Muscle of leg (tissue), 11 donors: ENCODE data around the gene RPL31. TPM values are rescaled to one million over a fixed set of nuclear protein-coding genes. Genes with fewer than 3 reads are reported as not detected.
A peak's percentile ranks its signal among the peaks of the same experiment; 100 is the strongest.

Experiments
- DNase-seq: peaks from one replicate; pipeline ENCODE4 v3.0.0; 2013
- H3K27ac ChIP-seq: one replicate; pipeline ENCODE4 v1.5.1; 2013; ENCODE audit warnings: mild to moderate bottlenecking, low read length, control low read depth
- H3K27me3 ChIP-seq: one replicate; pipeline ENCODE4 v1.6.1; 2013; ENCODE audit warnings: low read length; ENCODE audit not compliant: control insufficient read depth, insufficient read depth
- H3K36me3 ChIP-seq: one replicate; pipeline ENCODE4 v1.6.1; 2013; ENCODE audit warnings: low read length; ENCODE audit not compliant: control insufficient read depth, insufficient read depth
- H3K4me1 ChIP-seq: one replicate; pipeline ENCODE4 v1.6.1; 2013; ENCODE audit warnings: low read length; ENCODE audit not compliant: control insufficient read depth, insufficient read depth
- H3K4me3 ChIP-seq: one replicate; pipeline ENCODE4 v1.5.1; 2013; ENCODE audit warnings: low read length, control low read depth
- H3K9me3 ChIP-seq: replicated peaks from 2 replicates; pipeline ENCODE4 v1.6.1; 2013; ENCODE audit warnings: low read depth, low read length; ENCODE audit not compliant: control insufficient read depth
- WGBS: methylation state at CpG from one replicate; pipeline ENCODE4 v1.1.5; 2013; ENCODE audit warnings: missing lambda C conversion rate; ENCODE audit not compliant: insufficient coverage; 5-methylcytosine and 5-hydroxymethylcytosine counted together
- polyA plus RNA-seq, 8 donors: library from polyadenylated mRNA; unstranded; fragments of 120-200 nt; gene quantifications; one replicate each; pipeline versions ENCODE4 v1.2.1 to v1.2.3, GENCODE V29; 2013; ENCODE audit warnings: inconsistent platforms in 1 of 8, low replicate concordance in 1 of 8; ENCODE audit not compliant: insufficient read length in 8 of 8, insufficient read depth in 1 of 8
- total RNA-seq: library from RNA; stranded (reverse); fragments of 120-200 nt; gene quantifications from one replicate; pipeline ENCODE4 v1.2.4, GENCODE V29; 2013

RPL31 gene
- total and polyA plus RNA-seq, 9 donors, result 3,265 to 5,883 (median 3,883) TPM

DNA sequence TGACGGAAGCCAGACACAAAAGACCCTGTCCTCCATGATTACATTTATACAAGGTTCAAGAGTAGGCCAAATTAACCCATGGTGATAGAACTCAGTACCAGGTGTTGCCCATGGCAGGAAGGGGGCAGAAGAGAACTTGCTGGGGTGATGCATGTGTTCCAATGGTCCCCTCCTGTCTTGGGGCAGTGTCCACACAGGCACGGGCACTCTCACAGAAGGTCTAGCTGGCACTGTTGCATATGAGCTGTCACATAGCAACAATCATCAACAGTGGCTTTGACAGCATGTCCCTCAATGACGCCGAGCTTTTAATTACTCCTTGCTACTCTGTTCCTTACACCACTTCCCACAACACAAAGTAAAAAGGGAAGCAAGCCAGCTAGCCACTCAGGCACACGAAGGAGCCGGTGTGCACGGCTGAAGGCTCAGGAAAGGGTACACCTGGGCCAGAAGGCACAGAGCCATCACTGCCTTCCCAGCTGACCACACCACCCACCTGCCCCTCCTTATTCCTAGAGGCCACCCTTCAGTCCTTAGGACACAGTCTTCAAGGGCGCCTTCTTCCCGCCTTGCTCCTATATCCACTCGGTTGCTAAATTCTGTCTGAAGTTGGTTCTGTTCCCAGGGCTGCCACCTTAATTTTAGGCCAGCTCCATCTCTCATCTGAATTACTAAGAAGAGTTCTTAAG lies 28.9 kb downstream of the RPL31 start:
- Histone ChIP-seq H3K36me3 (peaks cover 52% of the 10 kb centered on the region), H3K4me3 (no peak overlapping the region), H3K27me3 (no peaks in the 10 kb centered on the region), H3K4me1 (no peaks in the 10 kb centered on the region), H3K27ac (no peak overlapping the region), H3K9me3 (no peaks in the 10 kb centered on the region)
- DNase-seq, result no peak
- WGBS, result 78% methylated on average over 8 of the region's 10 CpGs

DNA sequence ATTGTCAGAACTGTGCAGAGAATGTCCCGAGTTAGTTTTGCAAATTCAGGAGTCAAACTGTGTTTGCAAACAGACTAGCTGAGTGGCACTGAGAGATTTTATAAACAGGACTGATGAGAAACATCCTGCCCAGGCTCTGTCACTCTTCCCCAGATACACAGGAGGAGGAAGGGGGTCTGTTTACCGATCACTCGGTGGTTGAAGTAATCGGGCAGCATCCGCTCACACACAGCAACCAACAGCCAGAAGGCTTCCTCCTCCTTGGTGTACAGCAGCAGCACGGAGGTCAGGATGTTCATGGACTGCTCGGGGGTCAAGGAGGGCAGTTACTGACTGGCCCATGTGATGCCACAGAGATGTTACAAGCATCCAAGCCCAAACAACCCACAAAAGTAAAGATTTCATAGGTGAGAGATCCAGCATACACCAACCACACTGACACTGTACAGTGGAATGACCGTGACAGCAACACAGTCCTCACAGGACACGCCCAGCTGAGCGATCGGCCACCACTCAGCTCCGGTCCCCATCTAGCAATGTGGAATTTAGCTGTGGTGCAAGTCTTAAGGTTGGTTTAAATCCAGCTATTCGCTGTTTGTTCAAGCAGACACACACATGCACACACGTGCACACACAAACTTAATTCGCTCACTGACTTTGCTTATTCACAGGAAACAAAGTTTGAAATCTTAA lies 30.1 kb downstream of the RPL31 start:
- Histone ChIP-seq H3K27me3 (no peaks in the 10 kb centered on the region), H3K4me1 (no peaks in the 10 kb centered on the region), H3K27ac (no peak overlapping the region), H3K36me3 (peaks cover 51% of the 10 kb centered on the region), H3K4me3 (no peak overlapping the region), H3K9me3 (no peaks in the 10 kb centered on the region)
- 81% methylated on average over 7 of the region's 15 CpGs for WGBS
- no peak for DNase-seq

DNA sequence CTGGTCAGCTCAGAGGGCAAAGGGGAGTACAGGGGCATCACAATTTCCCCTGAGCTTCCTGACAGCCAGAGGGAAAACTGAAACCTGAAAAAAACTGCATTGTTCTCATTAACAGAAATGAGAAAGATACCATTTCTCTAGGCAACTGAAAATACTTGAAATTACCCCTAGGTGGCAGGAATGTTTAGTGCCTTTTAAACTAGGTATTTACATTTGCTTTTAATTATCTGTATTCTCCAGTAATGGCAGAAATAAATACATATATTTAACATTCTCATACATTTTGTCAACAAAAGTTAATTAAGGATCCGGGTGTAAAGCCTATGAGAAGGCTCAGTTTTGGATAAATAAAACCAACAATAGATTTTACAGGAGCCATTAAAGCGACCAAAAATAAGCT lies 34.5 kb downstream of the RPL31 start:
- Histone ChIP-seq H3K9me3 (no peaks in the 10 kb centered on the region), H3K36me3 (peaks cover 64% of the 10 kb centered on the region), H3K4me3 (no peak overlapping the region), H3K27ac (no peak overlapping the region), H3K4me1 (no peaks in the 10 kb centered on the region), H3K27me3 (no peaks in the 10 kb centered on the region)
- DNase-seq, result peak; percentile 49
- WGBS, result 100% methylated on average over 1 of the region's 2 CpGs

DNA sequence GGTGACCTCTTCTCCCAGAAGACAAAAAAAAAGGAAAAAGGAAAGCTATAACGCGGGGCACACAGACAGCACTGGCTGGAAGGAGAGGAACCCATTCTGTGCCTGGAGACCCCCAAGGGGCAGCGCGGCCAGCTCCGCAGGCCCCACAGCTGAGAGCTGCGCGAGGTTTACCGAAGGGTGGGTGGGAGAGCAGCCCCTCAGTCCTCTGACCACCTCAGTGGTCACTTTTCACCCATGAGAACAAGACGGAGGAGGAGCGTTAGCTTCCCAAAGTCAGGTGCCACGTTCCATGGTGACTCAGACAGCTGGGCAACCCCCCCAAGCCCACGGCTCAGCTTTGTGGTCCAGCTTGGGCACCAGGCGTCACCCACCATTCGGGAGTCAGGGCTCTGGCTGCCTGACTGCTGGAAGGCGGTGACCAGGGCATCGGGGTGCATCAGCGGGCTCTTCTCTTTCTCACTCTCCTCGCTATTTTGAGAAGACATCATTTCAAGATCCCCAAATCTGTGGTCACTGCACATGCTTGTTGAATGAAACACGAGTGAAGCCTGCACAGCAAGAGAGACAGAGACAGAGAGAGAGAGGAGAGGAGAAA lies 35.2 kb downstream of the RPL31 start:
- 80% methylated on average over 10 of the region's 19 CpGs for WGBS
- Histone ChIP-seq H3K4me1 (no peaks in the 10 kb centered on the region), H3K36me3 (peaks cover 60% of the 10 kb centered on the region), H3K27ac (no peak overlapping the region), H3K9me3 (no peaks in the 10 kb centered on the region), H3K4me3 (no peak overlapping the region), H3K27me3 (no peaks in the 10 kb centered on the region)
- no peak for DNase-seq

DNA sequence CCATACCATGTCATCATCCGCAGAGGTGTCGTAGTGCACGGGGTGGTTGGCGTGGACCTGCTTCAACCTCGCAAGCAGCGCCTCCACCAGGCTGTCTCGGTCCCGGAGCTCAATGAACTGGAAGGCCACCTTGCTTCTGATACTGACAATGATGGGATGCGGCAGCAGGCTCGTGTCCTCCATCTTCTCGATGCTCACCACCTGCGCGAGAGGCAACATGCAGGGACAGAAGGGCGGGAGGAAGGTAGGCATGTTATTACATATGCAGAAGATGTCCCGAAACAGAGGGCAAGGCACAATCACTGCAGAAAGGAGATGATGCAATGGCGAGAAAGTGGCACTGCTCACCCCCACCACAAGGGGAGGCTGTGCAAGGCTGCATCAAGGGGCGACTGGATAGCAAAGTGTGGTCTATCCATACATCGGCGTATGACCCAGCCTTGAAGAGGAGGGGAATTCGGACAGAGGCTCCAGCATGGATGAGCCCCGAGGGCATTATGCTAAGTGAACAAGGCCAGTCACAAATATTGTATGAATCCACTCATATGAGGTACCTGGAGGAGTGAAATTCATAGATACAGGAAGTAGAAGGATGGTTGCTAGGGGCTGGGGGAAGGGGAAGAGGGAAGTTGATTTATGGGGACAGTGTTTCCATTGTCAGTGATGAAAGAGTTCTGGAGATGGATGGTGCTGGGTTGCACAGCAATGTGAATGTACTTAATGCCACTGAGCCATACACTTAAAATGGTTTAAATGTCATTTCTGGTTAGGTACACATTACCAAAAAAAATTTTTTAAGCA lies 36.6 kb downstream of the RPL31 start:
- Histone ChIP-seq H3K9me3 (no peaks in the 10 kb centered on the region), H3K36me3 (peaks cover 50% of the 10 kb centered on the region), H3K4me1 (no peaks in the 10 kb centered on the region), H3K27me3 (no peaks in the 10 kb centered on the region), H3K27ac (no peak overlapping the region), H3K4me3 (no peak overlapping the region)
- no peak for DNase-seq
- WGBS, result 90% methylated on average over 18 of the region's 21 CpGs

DNA sequence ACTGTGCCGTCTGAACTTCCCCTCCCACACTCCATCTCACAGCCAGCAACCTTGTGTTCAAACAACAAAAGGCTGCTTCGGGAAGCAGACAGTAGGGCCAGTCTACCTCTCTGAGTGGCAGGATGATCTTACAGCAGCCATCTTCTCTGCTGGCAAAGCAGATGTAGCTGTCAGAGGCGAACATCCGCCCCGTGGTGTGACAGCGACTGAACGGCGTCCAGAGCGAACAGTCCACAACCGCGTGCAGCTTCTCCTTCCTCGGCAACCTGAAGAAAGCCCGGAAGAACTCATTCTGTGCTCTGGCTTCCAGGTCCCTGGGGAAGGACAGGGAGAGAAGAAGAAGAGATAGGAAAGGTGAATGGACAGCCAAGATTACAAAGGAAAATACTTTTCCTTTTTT lies 38.0 kb downstream of the RPL31 start:
- DNase-seq, result no peak
- H3K27me3 ChIP-seq, result no peaks in the 10 kb centered on the region
- H3K36me3 ChIP-seq, result peaks cover 39% of the 10 kb centered on the region
- no peak overlapping the region for H3K4me3 ChIP-seq
- no peaks in the 10 kb centered on the region for H3K9me3 ChIP-seq
- 85% methylated on average over 10 of the region's 13 CpGs for WGBS
- H3K27ac ChIP-seq, result no peak overlapping the region
- no peaks in the 10 kb centered on the region for H3K4me1 ChIP-seq

DNA sequence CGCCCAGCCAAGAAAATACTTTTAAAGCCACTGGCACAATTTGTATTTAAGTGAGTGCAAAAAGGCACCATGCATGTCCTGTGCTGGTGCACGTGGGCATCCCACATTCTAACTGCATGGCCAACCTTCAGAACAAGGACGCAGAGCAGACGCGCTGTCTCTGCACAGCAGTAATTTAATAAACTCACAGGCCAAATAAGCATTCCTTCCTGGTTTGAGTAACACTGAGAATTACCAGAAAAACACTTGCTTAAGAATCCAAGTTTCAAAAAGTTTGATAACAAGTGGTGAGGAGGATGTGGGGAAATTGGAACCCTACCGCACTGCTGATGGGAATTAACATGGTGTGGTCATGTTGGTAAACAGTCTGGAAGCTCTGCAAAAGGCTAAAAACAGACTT lies 38.7 kb downstream of the RPL31 start:
- Histone ChIP-seq H3K27me3 (no peaks in the 10 kb centered on the region), H3K4me3 (no peak overlapping the region), H3K4me1 (no peaks in the 10 kb centered on the region), H3K27ac (no peak overlapping the region), H3K36me3 (peaks cover 32% of the 10 kb centered on the region), H3K9me3 (no peaks in the 10 kb centered on the region)
- no peak for DNase-seq
- WGBS, result 83% methylated on average over 4 of the region's 6 CpGs

DNA sequence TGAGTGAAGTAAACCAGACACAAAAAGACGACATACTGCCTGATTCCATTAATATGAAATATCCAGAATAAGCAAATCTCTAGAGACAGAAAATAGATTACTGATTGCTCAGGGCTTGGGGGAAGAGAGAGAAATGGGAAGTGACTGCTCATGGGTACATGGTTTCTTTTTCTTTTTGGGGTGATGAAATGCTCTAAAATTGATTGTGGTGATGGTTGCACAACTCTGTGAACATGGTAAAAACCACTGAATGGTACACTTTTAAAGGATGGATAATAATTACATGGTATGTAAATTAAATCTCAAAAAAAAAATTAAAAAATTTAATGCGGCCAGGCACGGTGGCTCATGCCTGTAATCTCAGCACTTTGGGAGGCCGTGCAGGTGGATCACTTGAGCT lies 39.3 kb downstream of the RPL31 start:
- Histone ChIP-seq H3K27ac (no peak overlapping the region), H3K9me3 (no peaks in the 10 kb centered on the region), H3K4me1 (no peaks in the 10 kb centered on the region), H3K36me3 (peaks cover 28% of the 10 kb centered on the region), H3K4me3 (no peak overlapping the region), H3K27me3 (no peaks in the 10 kb centered on the region)
- DNase-seq, result no peak
- WGBS, result 100% methylated on average over 1 of the region's 4 CpGs

DNA sequence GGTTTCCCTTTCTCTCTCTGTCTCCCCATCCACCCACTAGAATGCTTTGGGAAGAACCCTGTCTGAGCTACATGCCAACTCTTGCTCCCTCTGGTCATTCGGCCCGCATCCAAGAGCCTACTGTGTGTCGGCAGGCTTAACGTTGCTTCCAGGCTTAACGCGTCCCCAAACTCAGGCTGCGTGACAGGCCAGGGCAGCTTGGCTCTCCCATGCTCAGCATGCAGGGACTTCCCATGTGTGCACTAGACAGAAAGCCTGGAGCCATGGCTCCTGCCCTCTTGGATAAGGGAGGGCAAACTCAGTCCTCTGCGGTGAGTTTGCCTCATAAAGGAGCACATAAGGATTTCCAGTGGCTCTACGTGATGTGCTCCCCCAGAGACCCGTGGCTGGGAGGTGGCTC lies 43.2 kb downstream of the RPL31 start:
- H3K4me3 ChIP-seq, result no peak overlapping the region
- H3K27ac ChIP-seq, result no peak overlapping the region
- peaks cover 10% of the 10 kb centered on the region for H3K36me3 ChIP-seq
- no peak for DNase-seq
- no peaks in the 10 kb centered on the region for H3K9me3 ChIP-seq
- WGBS, result 84% methylated on average over 10 of the region's 10 CpGs
- peaks cover 14% of the 10 kb centered on the region for H3K4me1 ChIP-seq
- H3K27me3 ChIP-seq, result no peaks in the 10 kb centered on the region
